H1 (cell line): Measurements from ENCODE around the gene ITPR1. TPM values are rescaled to one million over a fixed set of nuclear protein-coding genes. Genes with fewer than 3 reads are reported as not detected.

ENCODE experiments used
- CTCF ChIA-PET: fragments of 300-600 bp; sonication (Branson Sonifier 250); formaldehyde crosslinking; loops from one replicate; lab custom pipeline; 2021; ENCODE audit not compliant: partially characterized antibody; lab: Charles Lee
- POLR2A ChIA-PET: fragments of 300-600 bp; sonication (Branson Sonifier 250); formaldehyde crosslinking; loops from one replicate; lab custom pipeline; 2021; ENCODE audit warnings: inconsistent platforms; ENCODE audit not compliant: partially characterized antibody; lab: Charles Lee
- DNase-seq, 2 experiments: peaks; one replicate each; pipeline versions ENCODE4 v3.0.0 to v3.0.0-alpha.2; 2010 to 2022; ENCODE audit warnings: low spot score in 2 of 2, low read depth in 1 of 2, mixed read lengths in 1 of 2
- FAIRE-seq: peaks from 2 replicates; lab custom pipeline; 2011; peaks lifted over from hg19 to GRCh38; lab: Jason Lieb, UNC
- H2AFZ ChIP-seq: 2 replicates; pipeline ENCODE4 v1.8.1; 2012; ENCODE audit warnings: low read length, inconsistent platforms
- H2AK5ac ChIP-seq: 2 replicates; pipeline ENCODE4 v1.6.1; 2013; ENCODE audit warnings: low read depth, low read length
- H2BK120ac ChIP-seq: replicated peaks from 2 replicates; pipeline ENCODE3; 2013; ENCODE audit warnings: low read depth, low read length, inconsistent platforms
- H2BK12ac ChIP-seq: 2 replicates; pipeline ENCODE4 v1.6.1; 2013; ENCODE audit warnings: low read depth, low read length
- H2BK15ac ChIP-seq: 2 replicates; pipeline ENCODE4 v1.6.1; 2013; ENCODE audit warnings: low read length
- H2BK20ac ChIP-seq: 2 replicates; pipeline ENCODE4 v1.6.1; 2013; ENCODE audit warnings: low read length
- H2BK5ac ChIP-seq: 2 replicates; pipeline ENCODE4 v1.6.1; 2013; ENCODE audit warnings: low read depth, low read length
- H3K14ac ChIP-seq: 2 replicates; pipeline ENCODE4 v1.6.1; 2013; ENCODE audit warnings: inconsistent platforms; ENCODE audit not compliant: insufficient read length
- H3K18ac ChIP-seq: 2 replicates; pipeline ENCODE4 v1.6.1; 2013; ENCODE audit warnings: low read length; ENCODE audit errors: extremely low read depth
- H3K23ac ChIP-seq: 2 replicates; pipeline ENCODE4 v1.6.1; 2013; ENCODE audit warnings: inconsistent platforms; ENCODE audit not compliant: insufficient read length
- H3K23me2 ChIP-seq: 2 replicates; pipeline ENCODE4 v1.6.1; 2013; ENCODE audit warnings: low read depth, low read length
- H3K27ac ChIP-seq: 2 replicates; pipeline ENCODE4 v1.6.1; 2011; ENCODE audit warnings: low read depth, low read length, inconsistent platforms
- H3K27me3 ChIP-seq, 4 experiments: replicated peaks in 1 of 4; 1 replicate in 1 of 4; 2 replicates in 3 of 4; pipeline versions ENCODE4 v1.6.1 to v1.8.1; 2011 to 2013; ENCODE audit warnings: low read length in 3 of 4, mild to moderate bottlenecking in 3 of 4, inconsistent platforms in 2 of 4, mixed read lengths in 2 of 4, moderate library complexity in 1 of 4; ENCODE audit not compliant: control insufficient read depth in 3 of 4, insufficient read depth in 3 of 4; ENCODE audit errors: extremely low read depth in 1 of 4
- H3K36me3 ChIP-seq, 4 experiments: 2 replicates each; pipeline versions ENCODE4 v1.6.1 to v1.8.1; 2011 to 2013; ENCODE audit warnings: mild to moderate bottlenecking in 4 of 4, low read length in 3 of 4, moderate library complexity in 2 of 4, control low read depth in 1 of 4, inconsistent platforms in 1 of 4; ENCODE audit not compliant: insufficient read depth in 4 of 4, control insufficient read depth in 2 of 4
- H3K4ac ChIP-seq: replicated peaks from 2 replicates; pipeline ENCODE3; 2013; ENCODE audit warnings: low read length, low read depth, mixed read lengths, inconsistent platforms; ENCODE audit not compliant: insufficient read length
- H3K4me1 ChIP-seq, 4 experiments: replicated peaks in 1 of 4; 1 replicate in 1 of 4; 2 replicates in 3 of 4; pipeline versions ENCODE4 v1.6.1 to v1.8.1; 2011 to 2013; ENCODE audit warnings: low read length in 3 of 4, inconsistent platforms in 2 of 4, mixed read lengths in 1 of 4; ENCODE audit not compliant: insufficient read depth in 4 of 4, control insufficient read depth in 3 of 4
- H3K4me2 ChIP-seq, 2 experiments: 2 replicates each; pipeline versions ENCODE4 v1.6.1 to v1.8.1; 2011 to 2013; ENCODE audit warnings: low read depth in 2 of 2, low read length in 2 of 2, control low read depth in 1 of 2, inconsistent platforms in 1 of 2, mild to moderate bottlenecking in 1 of 2; ENCODE audit not compliant: insufficient read depth in 1 of 2
- H3K4me3 ChIP-seq, 4 experiments: fragments of 200-600, 300-600 bp in 1 of 4; sonication (generic), shearing (Covaris generic), sonication (Bioruptor Twin) in 1 of 4; 2 replicates each; pipeline versions ENCODE4 v1.5.1 to v1.8.1; 2011 to 2016; ENCODE audit warnings: low read length in 4 of 4, low read depth in 3 of 4, control low read depth in 2 of 4, inconsistent platforms in 2 of 4, mild to moderate bottlenecking in 2 of 4, mixed read lengths in 1 of 4, moderate library complexity in 1 of 4; ENCODE audit not compliant: insufficient read depth in 2 of 4; ENCODE audit errors: extremely low read depth in 1 of 4
- H3K56ac ChIP-seq: replicated peaks from 2 replicates; pipeline ENCODE3; 2013; ENCODE audit warnings: low read depth, mild to moderate bottlenecking, mixed read lengths, low read length, inconsistent platforms; ENCODE audit not compliant: insufficient read length
- H3K79me1 ChIP-seq: 2 replicates; pipeline ENCODE4 v1.6.1; 2013; ENCODE audit warnings: low read depth, low read length, control low read depth
- H3K79me2 ChIP-seq, 2 experiments: 2 replicates each; pipeline versions ENCODE4 v1.6.1 to v1.8.1; 2012 to 2013; ENCODE audit warnings: low read length in 2 of 2, mild to moderate bottlenecking in 2 of 2, inconsistent platforms in 1 of 2; ENCODE audit not compliant: insufficient read depth in 2 of 2, control insufficient read depth in 1 of 2
- H3K9ac ChIP-seq, 4 experiments: replicated peaks in 1 of 4; 1 replicate in 1 of 4; 2 replicates in 3 of 4; pipeline versions ENCODE4 v1.6.1 to v1.8.1; 2011 to 2013; ENCODE audit warnings: low read depth in 3 of 4, low read length in 3 of 4, control low read depth in 2 of 4, mild to moderate bottlenecking in 2 of 4, moderate library complexity in 2 of 4, inconsistent platforms in 1 of 4; ENCODE audit errors: extremely low read depth in 1 of 4
- H3K9me3 ChIP-seq, 2 experiments: 2 replicates each; pipeline versions ENCODE4 v1.6.1 to v1.8.1; 2012 to 2013; ENCODE audit warnings: mild to moderate bottlenecking in 2 of 2, moderate library complexity in 2 of 2, control low read depth in 1 of 2, inconsistent platforms in 1 of 2, low read depth in 1 of 2, low read length in 1 of 2, mixed read lengths in 1 of 2; ENCODE audit not compliant: insufficient read depth in 2 of 2
- H4K20me1 ChIP-seq, 2 experiments: replicated peaks in 1 of 2; 2 replicates each; pipeline versions ENCODE3 to v1.8.1; 2011 to 2013; ENCODE audit warnings: inconsistent platforms in 2 of 2, low read length in 2 of 2, mild to moderate bottlenecking in 1 of 2; ENCODE audit not compliant: insufficient read depth in 2 of 2, control insufficient read depth in 1 of 2
- H4K5ac ChIP-seq: 2 replicates; pipeline ENCODE4 v1.6.1; 2013; ENCODE audit warnings: low read length, low read depth, mixed read lengths, inconsistent platforms; ENCODE audit not compliant: insufficient read length
- H4K8ac ChIP-seq: 2 replicates; pipeline ENCODE4 v1.8.0; 2013; ENCODE audit warnings: mild to moderate bottlenecking, moderate library complexity, low read length, inconsistent platforms; ENCODE audit not compliant: insufficient read depth; ENCODE audit errors: extremely low read depth
- H4K91ac ChIP-seq: replicated peaks from 2 replicates; pipeline ENCODE3; 2013; ENCODE audit warnings: low read length, mixed read lengths, inconsistent platforms; ENCODE audit not compliant: insufficient read length
- GABPA ChIP-seq: IDR thresholded peaks from 2 replicates; pipeline ENCODE4 v1.6.1; 2011; ENCODE audit warnings: mild to moderate bottlenecking, low read length, moderate library complexity, borderline replicate concordance; ENCODE audit not compliant: insufficient read depth
- JUND ChIP-seq: IDR thresholded peaks from 2 replicates; pipeline ENCODE4 v1.6.1; 2011; ENCODE audit warnings: mild to moderate bottlenecking, improper control_type of control experiment, low read length
- SP1 ChIP-seq: IDR thresholded peaks from 2 replicates; pipeline ENCODE4 v1.6.1; 2011; ENCODE audit warnings: low read depth, low read length
- TAF7 ChIP-seq: optimal IDR thresholded peaks from 2 replicates; pipeline ENCODE3; 2011; ENCODE audit warnings: low read depth, mild to moderate bottlenecking, inconsistent platforms, low read length, moderate library complexity, borderline replicate concordance
- WGBS, 2 experiments: shearing (Covaris generic) in 1 of 2; methylation state at CpG; one replicate each; pipeline versions ENCODE4 v1.1.6 to v1.1.7; 2013 to 2015; ENCODE audit warnings: low lambda C conversion rate in 2 of 2, mixed read lengths in 2 of 2, inconsistent platforms in 1 of 2, low coverage in 1 of 2, missing lambda C conversion rate in 1 of 2; ENCODE audit not compliant: insufficient replicate concordance in 2 of 2, insufficient coverage in 1 of 2, insufficient read length in 1 of 2; ENCODE audit errors: extremely low coverage in 1 of 2, missing lambda C conversion rate in 1 of 2; 5-methylcytosine and 5-hydroxymethylcytosine counted together
- polyA plus RNA-seq, 7 experiments: library from polyadenylated mRNA; depleted of rRNA in 3 of 7; stranded (reverse) in 5 of 7; unstranded in 2 of 7; fragments of >200 nt in 5 of 7; fragments of 200-250 nt in 2 of 7; gene quantifications; 1 replicate in 5 of 7; 2 replicates in 1 of 7; 4 replicates in 1 of 7; pipeline versions ENCODE4 v1.2.1 to v1.2.3, GENCODE V29; 2011 to 2013; ENCODE audit warnings: missing spikeins in 2 of 7, mixed read lengths in 2 of 7
- total RNA-seq: library from RNA; stranded (reverse); fragmentation: NEBNext Ultra II Directional; extraction: Animal tissue kit (Norgen Biotek cat#: 25700); gene quantifications from 2 replicates; pipeline ENCODE4 v1.2.1, GENCODE V29; 2021

ITPR1 gene
- total and polyA plus RNA-seq, 2 of the 8 experiments (the other 6 are each of a cell fraction or from before 2014, with no cell fraction given) = 2.5 to 16.3 TPM

- ChIA-PET CTCF (interaction anchor here (0.7 to 1.8 kb wide), 2 partner anchors 29 to 37 kb away, joined by 3 to 6 read pairs; no protein-coding TSS in a partner anchor), POLR2A (no interaction called here)
- H3K14ac ChIP-seq = no peak overlapping the region
- H2BK5ac ChIP-seq = no peak overlapping the region
- H4K5ac ChIP-seq = no peak overlapping the region
- no peaks in the 10 kb centered on the region for H3K27me3 ChIP-seq
- H4K8ac ChIP-seq = no peak overlapping the region
- no peak for TF ChIP-seq JUND
- TF ChIP-seq GABPA = no peak
- TF ChIP-seq TAF7 = no peak
- TF ChIP-seq SP1 = no peak
- no peak overlapping the region for H3K23ac ChIP-seq
- H3K23me2 ChIP-seq = no peaks in the 10 kb centered on the region
- no peak for DNase-seq
- FAIRE-seq = no peak
- 100% methylated on average over 2 of the region's 2 CpGs; no CpG with 5 or more reads in 1 of the 2 experiments for WGBS, 2 experiments
- no peaks in the 10 kb centered on the region for H4K20me1 ChIP-seq
- no peaks in the 10 kb centered on the region for H3K4me1 ChIP-seq
- no peak overlapping the region for H2BK12ac ChIP-seq
- no peak overlapping the region for H3K9ac ChIP-seq
- no peaks in the 10 kb centered on the region for H3K79me1 ChIP-seq
- H2BK120ac ChIP-seq = no peak overlapping the region
- H4K91ac ChIP-seq = no peak overlapping the region
- H3K4me3 ChIP-seq = no peak overlapping the region
- H3K56ac ChIP-seq = no peak overlapping the region
- no peak overlapping the region for H2AFZ ChIP-seq
- H2BK15ac ChIP-seq = no peak overlapping the region
- H3K9me3 ChIP-seq = no peaks in the 10 kb centered on the region
- H3K79me2 ChIP-seq = no peaks in the 10 kb centered on the region
- no peak overlapping the region for H3K4ac ChIP-seq
- no peak overlapping the region for H2AK5ac ChIP-seq
- H3K4me2 ChIP-seq = no peak overlapping the region
- no peak overlapping the region for H3K27ac ChIP-seq
- no peak overlapping the region for H2BK20ac ChIP-seq
- no peak overlapping the region for H3K18ac ChIP-seq
- H3K36me3 ChIP-seq = no peaks in the 10 kb centered on the region
Observed at GRCh38 chr3:4836516-4836915, 343.4 kb downstream of the ITPR1 start.
